GM18498 (cell line): ENCODE measurements around the gene CAPN9.
"Not testable (repeated sequence)": the region's sequence is repeated elsewhere in the genome, so short reads cannot be mapped to it uniquely, and the experiment has no call there.

Source experiments
- ATAC-seq: cut with Tn5 transposase; IDR thresholded peaks from one replicate; pipeline ENCODE4 v1.9.1; 2021; ENCODE audit warnings: mild to moderate bottlenecking, moderate library complexity; ENCODE audit not compliant: unreplicated experiment

Gene CAPN9

GRCh38 chr1:230747127-230747730 lies at the start of gene CAPN9:
TSS of gene CAPN9 (plus strand) at chr1:230747388. CDS start at chr1:230747497, 109 bp downstream.
- ATAC-seq, result no peak

DNA sequence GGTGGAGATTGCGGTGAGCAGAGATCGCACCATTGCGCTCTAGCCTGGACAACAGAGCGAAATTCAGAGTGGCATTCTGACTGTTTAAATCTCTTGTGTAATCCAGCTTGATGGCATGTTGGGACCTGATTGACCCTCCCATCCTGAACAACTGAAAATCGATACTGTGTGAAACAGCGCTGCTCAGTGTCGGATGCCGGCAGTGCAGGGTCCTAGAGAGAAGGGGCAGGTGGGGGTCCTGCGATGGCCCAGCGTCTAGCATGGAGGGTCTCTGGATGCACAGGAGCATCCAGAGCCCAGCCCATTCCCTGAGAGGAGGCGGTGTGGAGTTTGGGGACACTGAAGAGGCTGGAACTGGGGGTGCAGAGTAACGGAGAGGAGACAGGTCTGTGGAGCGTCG lies 49.1 kb upstream of the CAPN9 start:
- no peak for ATAC-seq

- not testable (repeated sequence) for ATAC-seq
Measured at GRCh38 chr1:230698964-230699363, 48.2 kb upstream of the CAPN9 start.

GRCh38 chr1:230699716-230700115 lies 47.5 kb upstream of the CAPN9 start:
- ATAC-seq, result no peak

- no peak for ATAC-seq
Measured at GRCh38 chr1:230700132-230700531, 47.1 kb upstream of the CAPN9 start.

DNA sequence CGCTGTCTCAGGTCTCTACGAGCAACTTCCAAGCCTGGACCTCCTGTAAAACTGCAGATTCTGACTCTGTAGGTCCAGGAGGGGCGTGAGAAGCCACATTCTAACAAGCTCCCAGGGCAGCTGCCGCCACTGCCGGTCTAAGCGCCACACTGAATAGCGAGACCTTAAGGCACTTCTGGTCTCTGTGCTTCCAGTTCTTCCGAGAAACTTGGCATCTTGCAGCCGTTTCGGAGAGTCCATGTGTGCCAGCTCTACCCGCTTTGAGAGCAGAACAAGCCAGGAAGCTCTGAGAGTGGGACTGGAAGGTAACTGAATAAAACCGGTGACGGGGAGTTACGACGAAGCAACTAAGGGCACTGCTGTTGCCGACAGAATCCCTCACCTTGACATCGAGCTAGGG lies 45.8 kb upstream of the CAPN9 start:
- no peak for ATAC-seq

GRCh38 chr1:230701895-230702768 lies 45.1 kb upstream of the CAPN9 start:
- ATAC-seq, result no peak

DNA sequence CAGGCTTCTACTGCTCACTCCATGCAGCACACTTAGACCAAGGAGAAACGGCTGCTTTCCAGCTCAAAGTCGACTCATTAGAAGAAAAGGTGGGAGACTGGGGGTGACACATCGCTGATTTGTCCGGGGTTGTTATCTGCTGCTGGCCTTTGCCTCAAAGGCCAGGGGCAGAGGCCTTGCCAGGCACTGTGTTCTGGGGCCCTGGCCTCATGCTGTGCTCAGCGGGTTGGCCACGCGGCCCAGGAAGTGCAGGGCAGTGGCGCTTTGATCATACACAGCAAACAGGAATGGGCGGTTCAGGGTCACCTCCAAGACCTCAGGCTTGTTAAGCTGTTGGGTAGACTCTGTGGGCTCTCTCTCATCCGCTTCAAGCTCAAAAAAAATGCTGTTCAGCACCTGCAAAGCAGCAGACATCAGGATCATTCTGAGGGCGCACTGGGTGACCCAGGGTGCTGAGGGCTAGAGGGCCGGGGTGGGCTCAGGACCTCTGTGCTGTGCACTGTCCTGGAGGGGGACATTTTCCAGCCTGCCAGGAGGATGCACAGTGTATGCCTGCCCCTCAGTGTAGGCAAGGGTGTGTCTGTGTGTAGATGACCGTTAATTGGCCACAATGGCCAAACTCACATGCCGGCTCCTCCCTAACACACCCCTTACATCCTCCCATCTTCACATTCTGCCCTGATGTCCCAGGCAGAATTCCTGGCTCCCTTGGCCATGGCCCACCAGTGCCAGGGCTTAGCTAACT lies 44.1 kb upstream of the CAPN9 start:
- ATAC-seq, result no peak

GRCh38 chr1:230703679-230704385 lies 43.4 kb upstream of the CAPN9 start:
- no peak for ATAC-seq

- no peak for ATAC-seq
Measured at GRCh38 chr1:230704830-230705229, 42.4 kb upstream of the CAPN9 start.

DNA sequence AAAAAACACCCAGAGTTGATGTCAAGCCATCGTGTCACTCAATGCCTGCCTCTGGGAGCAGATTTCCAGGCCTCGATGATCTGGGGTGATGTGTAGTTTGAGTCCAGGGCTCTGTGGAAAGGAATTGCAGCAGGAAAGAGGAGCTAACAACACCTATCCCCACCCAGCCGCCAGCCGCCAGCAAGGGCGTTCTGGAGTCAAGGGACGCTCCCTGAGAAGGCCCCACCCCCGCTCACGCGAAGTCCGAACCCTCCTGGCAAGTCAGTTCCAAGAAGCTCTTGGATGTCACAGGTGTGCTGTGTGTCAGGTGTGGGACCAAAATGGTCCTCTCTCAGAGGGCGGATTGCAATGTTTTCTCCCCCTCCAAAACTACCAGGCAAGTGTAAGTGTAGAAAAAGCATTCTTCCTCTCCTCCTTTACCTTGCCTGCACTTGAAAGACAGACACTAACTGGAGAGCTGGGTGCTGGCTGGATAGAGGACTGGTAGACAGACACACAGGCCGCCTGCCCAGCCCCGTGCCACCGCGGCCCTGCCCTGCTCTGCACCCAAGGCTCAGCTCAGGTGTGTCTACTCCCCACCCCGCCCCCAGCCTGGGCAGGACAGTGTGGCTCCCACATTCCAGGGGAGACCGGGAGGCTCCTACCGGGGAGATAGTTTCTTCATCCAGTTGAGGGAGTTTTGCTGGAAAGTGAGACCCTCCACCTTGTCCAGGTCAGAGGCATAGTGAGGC lies 41.7 kb upstream of the CAPN9 start:
- ATAC-seq, result no peak

DNA sequence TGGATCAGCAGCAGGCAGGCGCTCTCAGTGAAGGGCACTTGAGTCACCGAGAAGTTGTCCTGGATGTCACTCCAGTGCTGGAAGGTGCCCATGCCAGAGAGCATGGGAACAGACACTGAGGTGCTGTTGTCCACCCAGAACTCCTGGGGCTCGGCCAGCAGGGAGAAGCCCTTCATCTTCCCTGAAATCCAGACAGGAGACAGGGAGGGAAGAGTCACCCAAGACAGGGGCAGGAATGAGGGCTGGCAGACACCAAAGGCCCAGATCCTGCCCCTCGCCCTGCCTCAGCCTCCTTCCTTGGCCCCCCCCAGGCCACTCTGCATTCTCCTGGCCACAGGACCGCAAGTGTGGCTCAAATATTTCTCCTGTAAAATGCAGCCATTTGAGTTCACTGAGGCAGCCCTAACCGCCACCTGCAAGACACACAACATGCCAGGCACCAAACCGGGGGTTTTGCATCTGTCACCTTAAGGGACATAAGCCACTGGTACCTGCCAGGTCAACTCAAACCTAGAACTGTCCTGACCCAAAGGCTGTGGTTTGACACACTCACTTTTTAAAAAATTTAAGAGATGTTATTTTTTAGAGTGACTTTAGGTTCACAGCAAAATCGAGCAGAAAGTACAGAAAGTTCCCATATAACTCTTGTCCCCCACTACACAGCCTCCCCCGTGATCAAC lies 41.0 kb upstream of the CAPN9 start:
- ATAC-seq, result no peak

DNA sequence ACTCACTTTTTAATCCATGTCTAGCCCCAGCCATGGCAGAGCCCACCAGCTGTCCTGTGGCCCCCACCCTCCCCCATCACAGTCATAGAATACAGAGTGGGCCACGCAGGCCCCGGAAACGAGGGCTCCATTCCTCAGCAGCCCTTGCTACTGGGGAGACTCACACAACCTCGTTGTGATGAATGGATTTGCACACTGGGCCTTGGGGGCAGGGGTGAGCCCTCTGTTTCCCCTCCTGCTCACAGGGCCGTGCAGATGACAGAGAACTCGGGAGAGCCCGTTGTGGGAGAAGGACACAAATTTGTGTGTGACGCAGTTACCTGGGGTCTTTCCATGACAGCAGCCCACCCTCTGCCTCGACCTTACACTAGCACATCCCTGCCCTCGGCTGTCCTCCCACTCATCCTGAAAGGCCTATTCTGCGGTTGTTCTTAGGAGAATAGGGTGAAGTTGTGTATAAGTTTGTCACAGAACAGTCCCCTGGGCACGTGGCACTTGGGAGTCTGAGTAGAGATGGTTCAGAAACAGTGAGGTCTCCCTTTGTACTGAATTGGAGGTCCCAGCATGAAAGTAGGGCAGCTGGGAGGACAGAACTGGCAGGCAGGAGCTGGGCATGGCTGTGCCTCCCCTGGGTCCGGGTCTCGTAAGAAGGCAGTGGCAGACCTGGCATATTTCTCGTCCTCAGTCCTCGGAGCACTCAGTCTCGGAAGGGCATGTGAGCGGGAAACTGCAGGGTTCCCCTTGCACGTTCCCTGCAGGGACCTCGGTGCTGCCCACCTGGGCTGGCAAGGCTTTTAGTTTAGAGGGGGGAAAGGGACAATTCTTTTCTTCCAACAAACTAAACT lies 40.1 kb upstream of the CAPN9 start:
- ATAC-seq, result no peak

- no peak for ATAC-seq
Measured at GRCh38 chr1:230707732-230708630, 39.2 kb upstream of the CAPN9 start.

DNA sequence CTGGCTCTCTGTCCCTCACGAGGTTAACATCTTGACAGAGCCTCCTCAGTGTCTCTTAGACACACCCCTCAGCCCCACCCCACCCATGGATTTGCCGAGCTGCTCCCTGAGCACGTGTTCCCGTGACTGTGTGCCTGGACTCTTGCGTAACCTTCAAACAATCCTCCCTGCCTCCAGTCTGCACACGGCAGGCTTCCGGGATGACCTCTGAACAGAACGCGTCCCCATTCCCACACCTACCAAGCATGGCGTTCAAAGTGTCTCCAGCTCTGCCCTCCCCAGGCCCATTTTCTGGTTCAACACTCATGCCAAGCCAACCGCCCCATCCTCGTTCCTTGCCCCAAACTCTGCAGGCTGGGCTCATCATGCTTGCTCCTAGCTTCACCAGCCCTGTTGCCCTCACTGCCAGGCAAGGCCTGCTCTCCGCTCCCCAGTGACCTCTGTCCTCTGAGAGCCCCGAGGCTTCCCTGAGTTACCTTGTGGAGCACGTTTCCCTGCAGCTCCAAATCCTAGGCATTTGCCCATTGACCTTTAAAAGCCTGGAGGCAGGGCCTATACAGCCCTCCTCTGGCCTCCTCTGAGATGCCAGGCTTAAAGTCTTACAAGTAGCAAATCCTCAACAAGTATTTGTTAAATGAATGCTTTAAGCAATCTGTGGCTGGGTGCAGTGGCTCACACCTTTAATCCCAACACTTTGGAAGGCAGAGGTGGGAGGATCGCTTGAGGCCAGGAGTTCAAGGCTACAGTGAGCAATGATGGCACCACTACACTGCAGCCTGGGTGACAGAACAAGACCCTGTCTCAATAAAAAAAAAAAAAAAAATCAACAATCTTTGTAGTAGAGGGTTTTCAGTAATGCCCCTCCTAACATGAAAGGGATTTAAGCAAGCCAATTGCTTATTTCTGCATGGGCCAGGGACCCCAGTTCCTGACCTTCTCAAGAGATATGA lies 38.3 kb upstream of the CAPN9 start:
- no peak for ATAC-seq

GRCh38 chr1:230709619-230710542 lies 37.3 kb upstream of the CAPN9 start:
- ATAC-seq, result no peak
